ENCODE measurements around the gene NAMPT. TPM values are rescaled to one million over a fixed set of nuclear protein-coding genes. Genes with fewer than 3 reads are reported as not detected.

NAMPT gene
- total and polyA plus RNA-seq, 9 of the 15 experiments (the other 6 are each of a cell fraction or from before 2014, with no cell fraction given), result 41.1 to 160 (median 106) TPM

- TF ChIP-seq VEZF1 (CRISPR knock-in tag; IDR thresholded peaks at IDR 0.05) (peak; percentile 92), ZSCAN32 (CRISPR knock-in tag; IDR thresholded peaks at IDR 0.05) (no peak), FOXJ2 (tag; IDR thresholded peaks at IDR 0.05) (no peak), SRSF1 (IDR thresholded peaks at IDR 0.05; ENCODE audit: low read depth, low read length) (no peak), E2F6 (IDR thresholded peaks at IDR 0.05; ENCODE audit: borderline replicate concordance in 1 of 2, extremely low read depth in 1 of 2, insufficient read depth in 1 of 2, insufficient read length in 1 of 2, low read depth in 1 of 2, low read length in 1 of 2, poor library complexity in 1 of 2, severe bottlenecking in 1 of 2) (peak; percentile 88 to 93), ATF4 (CRISPR knock-in tag; IDR thresholded peaks at IDR 0.05) (no peak), STAT6 (CRISPR knock-in tag; IDR thresholded peaks at IDR 0.05) (no peak), ZNF586 (CRISPR knock-in tag; conservative IDR thresholded peaks at IDR 0.05) (no peak), ZBTB12 (CRISPR knock-in tag; IDR thresholded peaks at IDR 0.05) (peak; percentile 83), TARDBP (IDR thresholded peaks at IDR 0.05) (peak; percentile 89), RFX1 (IDR thresholded peaks at IDR 0.05) (no peak), E2F3 (CRISPR knock-in tag; IDR thresholded peaks at IDR 0.05) (no peak), SREBF1 (IDR thresholded peaks at IDR 0.05; ENCODE audit: borderline replicate concordance, low read depth, low read length) (peak; percentile 88), RFX7 (CRISPR knock-in tag; IDR thresholded peaks at IDR 0.05) (no peak), HMBOX1 (IDR thresholded peaks at IDR 0.05) (peak; percentile 50; the same call in 1 of the 2 replicates), RNF2 (IDR thresholded peaks at IDR 0.05) (no peak; the same call in none of the 2 replicates), MEF2A (IDR thresholded peaks at IDR 0.05; ENCODE audit: control insufficient read depth, low read depth, low read length) (no peak), CHD1 (IDR thresholded peaks at IDR 0.05; ENCODE audit: low read length) (no peak), SIN3A (IDR thresholded peaks at IDR 0.05; ENCODE audit: borderline replicate concordance in 2 of 2, control insufficient read depth in 1 of 2, low read depth in 2 of 2, low read length in 2 of 2) (peak; percentile 68 to 88; a peak in 2 of 4 replicates)
These were observed 470 bp upstream of the NAMPT start (continued) for GRCh38 chr7:106285051-106285854.

Data from K562 (cell line).